GM12878 (cell line): ENCODE data around the gene KLHL22. TPM values are rescaled to one million over a fixed set of nuclear protein-coding genes. Genes with fewer than 3 reads are reported as not detected.

Experiments
- ATAC-seq: fragments of 200-7000 bp; cut with Tn5 transposase; 3 replicates; pipeline ENCODE4 v1.9.1; 2020; ENCODE audit warnings: mild to moderate bottlenecking, moderate library complexity
- BruUV-seq: library from RNA; stranded (reverse); fragments of 400-500 nt; replicated peaks from 2 replicates; lab custom pipeline; 2021; lab: Mats Ljungman, UMichigan
- CTCF ChIA-PET: fragments of 300-600 bp; sonication (Branson Sonifier 250); formaldehyde crosslinking; extraction: SDS; loops from one replicate; lab custom pipeline; 2021; ENCODE audit warnings: inconsistent platforms; lab: Yijun Ruan, JAX
- POLR2A ChIA-PET: fragments of 350-600 bp; formaldehyde crosslinking; extraction: SDS; loops from one replicate; lab custom pipeline; 2021; ENCODE audit warnings: inconsistent platforms; lab: Charles Lee
- RAD21 ChIA-PET: fragments of 300-600 bp; sonication (Branson Sonifier 250); formaldehyde crosslinking; loops from one replicate; lab custom pipeline; 2023; ENCODE audit warnings: antibody characterized with exemption; ENCODE audit not compliant: unreplicated experiment; lab: Charles Lee
- SMC1A ChIA-PET: fragments of 300-600 bp; sonication (Branson Sonifier 250); formaldehyde crosslinking; loops from one replicate; lab custom pipeline; 2023; ENCODE audit not compliant: unreplicated experiment, uncharacterized antibody; lab: Charles Lee
- DNase-seq: peaks from one replicate; pipeline ENCODE4 v3.0.0-alpha.2; 2011; ENCODE audit warnings: low read depth, low spot score
- FAIRE-seq: peaks from 3 replicates; lab custom pipeline; 2011; peaks lifted over from hg19 to GRCh38; lab: Jason Lieb, UNC
- H2AFZ ChIP-seq: 2 replicates; pipeline ENCODE4 v1.6.0; 2011; ENCODE audit warnings: low read depth, low read length, control low read depth; ENCODE audit not compliant: control insufficient read depth
- H3K27ac ChIP-seq: 2 replicates; pipeline ENCODE4 v1.5.1; 2011; ENCODE audit warnings: control low read depth; ENCODE audit not compliant: control insufficient read depth, insufficient read depth
- H3K27me3 ChIP-seq, 2 experiments: replicated peaks in 1 of 2; 2 replicates each; pipeline versions ENCODE4 v1.6.0 to v1.6.1; 2011; ENCODE audit warnings: low read length in 1 of 2; ENCODE audit not compliant: control insufficient read depth in 2 of 2, insufficient read depth in 2 of 2
- H3K36me3 ChIP-seq, 2 experiments: 2 replicates each; pipeline ENCODE4 v1.5.1; 2011; ENCODE audit warnings: low read length in 1 of 2; ENCODE audit not compliant: control insufficient read depth in 2 of 2, insufficient read depth in 2 of 2
- H3K4me1 ChIP-seq: 2 replicates; pipeline ENCODE4 v1.6.1; 2011; ENCODE audit warnings: mild to moderate bottlenecking, low read length, moderate library complexity, mixed read lengths; ENCODE audit not compliant: control insufficient read depth, insufficient read depth
- H3K4me2 ChIP-seq: 2 replicates; pipeline ENCODE4 v1.6.0; 2011; ENCODE audit warnings: control low read depth; ENCODE audit not compliant: control insufficient read depth, insufficient read depth
- H3K4me3 ChIP-seq: fragments of 200-600 bp; sonication (generic); 2 replicates; pipeline ENCODE4 v1.5.1; 2016
- H3K79me2 ChIP-seq: 2 replicates; pipeline ENCODE4 v1.6.0; 2011; ENCODE audit warnings: low read length; ENCODE audit not compliant: control insufficient read depth, insufficient read depth
- H3K9ac ChIP-seq: 2 replicates; pipeline ENCODE4 v1.8.0; 2011; ENCODE audit warnings: low read length, control low read depth, mixed read lengths; ENCODE audit not compliant: control insufficient read depth, insufficient read depth
- H3K9me3 ChIP-seq: replicated peaks from 3 replicates; pipeline ENCODE4 v1.5.1; 2011; ENCODE audit warnings: mild to moderate bottlenecking, low read length; ENCODE audit not compliant: control insufficient read depth, insufficient read depth
- H4K20me1 ChIP-seq: 2 replicates; pipeline ENCODE4 v1.6.0; 2011; ENCODE audit not compliant: control insufficient read depth, insufficient read depth
- IRF5 ChIP-seq: fragments of 450-650 bp; IDR thresholded peaks from 2 replicates; pipeline ENCODE4 v1.6.1; 2017; ENCODE audit warnings: borderline replicate concordance
- RAD51 ChIP-seq: fragments of 450-650 bp; IDR thresholded peaks from 2 replicates; pipeline ENCODE4 v1.6.1; 2016; ENCODE audit warnings: moderate library complexity, mild to moderate bottlenecking, inconsistent platforms
- WGBS: methylation state at CpG from one replicate; pipeline ENCODE4 v1.1.6; 2016; ENCODE audit warnings: low lambda C conversion rate; ENCODE audit not compliant: insufficient replicate concordance, insufficient coverage; ENCODE audit errors: missing lambda C conversion rate; 5-methylcytosine and 5-hydroxymethylcytosine counted together
- in situ Hi-C: fragments of 300-500 bp; cut with MboI; formaldehyde crosslinking; loops from 9 replicates; pipeline ENCODE4 v1.14.3; 2018; ENCODE audit warnings: mixed read lengths
- intact Hi-C: fragments of 100-400 bp; cut with micrococcal nuclease; formaldehyde crosslinking; loops from one replicate; pipeline ENCODE4 v1.14.2; 2022; ENCODE audit not compliant: unreplicated experiment
- polyA plus RNA-seq, 11 experiments: library from polyadenylated mRNA; depleted of rRNA in 4 of 11; unstranded in 6 of 11; stranded (reverse) in 5 of 11; fragments of >200 nt; fragmentation: Nextera tagmentation in 4 of 11; fragmentation: Illumina TruSeq in 1 of 11; extraction: Ambion mirVana in 4 of 11; extraction: Trizol in 1 of 11; gene quantifications; 1 replicate in 1 of 11; 2 replicates in 10 of 11; pipeline versions ENCODE4 v1.2.1 to v1.2.3, GENCODE V29; 2011 to 2016; ENCODE audit warnings: inconsistent platforms in 2 of 11, missing spikeins in 2 of 11, low read depth in 1 of 11
- total RNA-seq, 4 experiments: library from RNA; depleted of rRNA in 3 of 4; stranded (reverse); fragments of >200 nt in 3 of 4; fragmentation: Illumina TruSeq in 1 of 4; extraction: Trizol in 1 of 4; gene quantifications; 2 replicates each; pipeline versions ENCODE4 v1.2.1 to v1.2.3, GENCODE V29; 2013 to 2021

KLHL22 gene
- total and polyA plus RNA-seq, 10 of the 15 experiments (the other 5 are each of a cell fraction or from before 2014, with no cell fraction given) = 0.06 to 22.1 (median 14.2) TPM

GRCh38 chr22:20456722-20457076, 38.9 kb downstream of the KLHL22 start:
- H3K4me1 ChIP-seq = peaks cover 9% of the 10 kb centered on the region
- POLR2A ChIA-PET = interaction anchor here (0.8 kb wide), 1 partner anchor 38 kb away, joined by 3 read pairs; no protein-coding TSS in a partner anchor
- no peak for TF ChIP-seq RAD51
- no peak for TF ChIP-seq IRF5
- TF ChIP-seq, all 136 proteins: peak for 0
- ChIA-PET SMC1A (interaction anchor here (0.6 to 1.8 kb wide), 4 partner anchors 8 to 300 kb away, joined by 3 to 20 read pairs (median 4); no protein-coding TSS in a partner anchor), CTCF (interaction anchor here (0.6 to 2.0 kb wide), 13 partner anchors 8 to 165 kb away, joined by 3 to 58 read pairs (median 3); no protein-coding TSS in a partner anchor), RAD21 (interaction anchor here (0.9 to 2.1 kb wide), 2 partner anchors 38 to 39 kb away, joined by 3 to 42 read pairs; no protein-coding TSS in a partner anchor)
- no peak overlapping the region for H3K4me3 ChIP-seq
- H3K27me3 ChIP-seq = no peaks in the 10 kb centered on the region
- no peaks in the 10 kb centered on the region for H3K9me3 ChIP-seq
- ATAC-seq (no peak; the same call in 2 of the 3 replicates), DNase-seq (no peak), FAIRE-seq (no peak)
- peaks cover 0 to 10% of the 10 kb centered on the region in 2 experiments; a peak in 1 of 4 replicates for H3K36me3 ChIP-seq
- BruUV-seq = no TSS peak
- no peak overlapping the region for H3K9ac ChIP-seq
- H4K20me1 ChIP-seq = no peaks in the 10 kb centered on the region
- H2AFZ ChIP-seq = peak overlapping the region; percentile 73
- WGBS = 75% methylated on average over 3 of the region's 3 CpGs
- H3K79me2 ChIP-seq = no peaks in the 10 kb centered on the region
- no peak overlapping the region for H3K27ac ChIP-seq
- intact Hi-C loops = loop anchor here (1.0 to 5.0 kb wide), 3 partner anchors 38 to 299 kb away; no protein-coding TSS in a partner anchor
- in situ Hi-C loops = loop anchor here (5.0 kb wide), 1 partner anchor 34 kb away; no protein-coding TSS in a partner anchor
- no peak overlapping the region; the same call in 1 of the 2 replicates for H3K4me2 ChIP-seq
